ENCODE data around the gene CRABP2. TPM values are rescaled to one million over a fixed set of nuclear protein-coding genes. Genes with fewer than 3 reads are reported as not detected.

The CRABP2 gene
- total and polyA plus RNA-seq, 2 of the 13 experiments (the other 11 are each of a cell fraction or from before 2014, with no cell fraction given), result 0.40 to 0.60 TPM

GRCh38 chr1:156659988-156660751 is 45.2 kb downstream of the CRABP2 start (continued):
- TF ChIP-seq, protein P1, sequence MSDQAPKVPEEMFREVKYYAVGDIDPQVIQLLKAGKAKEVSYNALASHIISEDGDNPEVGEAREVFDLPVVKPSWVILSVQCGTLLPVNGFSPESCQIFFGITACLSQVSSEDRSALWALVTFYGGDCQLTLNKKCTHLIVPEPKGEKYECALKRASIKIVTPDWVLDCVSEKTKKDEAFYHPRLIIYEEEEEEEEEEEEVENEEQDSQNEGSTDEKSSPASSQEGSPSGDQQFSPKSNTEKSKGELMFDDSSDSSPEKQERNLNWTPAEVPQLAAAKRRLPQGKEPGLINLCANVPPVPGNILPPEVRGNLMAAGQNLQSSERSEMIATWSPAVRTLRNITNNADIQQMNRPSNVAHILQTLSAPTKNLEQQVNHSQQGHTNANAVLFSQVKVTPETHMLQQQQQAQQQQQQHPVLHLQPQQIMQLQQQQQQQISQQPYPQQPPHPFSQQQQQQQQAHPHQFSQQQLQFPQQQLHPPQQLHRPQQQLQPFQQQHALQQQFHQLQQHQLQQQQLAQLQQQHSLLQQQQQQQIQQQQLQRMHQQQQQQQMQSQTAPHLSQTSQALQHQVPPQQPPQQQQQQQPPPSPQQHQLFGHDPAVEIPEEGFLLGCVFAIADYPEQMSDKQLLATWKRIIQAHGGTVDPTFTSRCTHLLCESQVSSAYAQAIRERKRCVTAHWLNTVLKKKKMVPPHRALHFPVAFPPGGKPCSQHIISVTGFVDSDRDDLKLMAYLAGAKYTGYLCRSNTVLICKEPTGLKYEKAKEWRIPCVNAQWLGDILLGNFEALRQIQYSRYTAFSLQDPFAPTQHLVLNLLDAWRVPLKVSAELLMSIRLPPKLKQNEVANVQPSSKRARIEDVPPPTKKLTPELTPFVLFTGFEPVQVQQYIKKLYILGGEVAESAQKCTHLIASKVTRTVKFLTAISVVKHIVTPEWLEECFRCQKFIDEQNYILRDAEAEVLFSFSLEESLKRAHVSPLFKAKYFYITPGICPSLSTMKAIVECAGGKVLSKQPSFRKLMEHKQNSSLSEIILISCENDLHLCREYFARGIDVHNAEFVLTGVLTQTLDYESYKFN (CRISPR knock-in tag; conservative IDR thresholded peaks at IDR 0.05), result peak; percentile 57; the same call in 1 of the 2 replicates
- TF ChIP-seq, protein P2, sequence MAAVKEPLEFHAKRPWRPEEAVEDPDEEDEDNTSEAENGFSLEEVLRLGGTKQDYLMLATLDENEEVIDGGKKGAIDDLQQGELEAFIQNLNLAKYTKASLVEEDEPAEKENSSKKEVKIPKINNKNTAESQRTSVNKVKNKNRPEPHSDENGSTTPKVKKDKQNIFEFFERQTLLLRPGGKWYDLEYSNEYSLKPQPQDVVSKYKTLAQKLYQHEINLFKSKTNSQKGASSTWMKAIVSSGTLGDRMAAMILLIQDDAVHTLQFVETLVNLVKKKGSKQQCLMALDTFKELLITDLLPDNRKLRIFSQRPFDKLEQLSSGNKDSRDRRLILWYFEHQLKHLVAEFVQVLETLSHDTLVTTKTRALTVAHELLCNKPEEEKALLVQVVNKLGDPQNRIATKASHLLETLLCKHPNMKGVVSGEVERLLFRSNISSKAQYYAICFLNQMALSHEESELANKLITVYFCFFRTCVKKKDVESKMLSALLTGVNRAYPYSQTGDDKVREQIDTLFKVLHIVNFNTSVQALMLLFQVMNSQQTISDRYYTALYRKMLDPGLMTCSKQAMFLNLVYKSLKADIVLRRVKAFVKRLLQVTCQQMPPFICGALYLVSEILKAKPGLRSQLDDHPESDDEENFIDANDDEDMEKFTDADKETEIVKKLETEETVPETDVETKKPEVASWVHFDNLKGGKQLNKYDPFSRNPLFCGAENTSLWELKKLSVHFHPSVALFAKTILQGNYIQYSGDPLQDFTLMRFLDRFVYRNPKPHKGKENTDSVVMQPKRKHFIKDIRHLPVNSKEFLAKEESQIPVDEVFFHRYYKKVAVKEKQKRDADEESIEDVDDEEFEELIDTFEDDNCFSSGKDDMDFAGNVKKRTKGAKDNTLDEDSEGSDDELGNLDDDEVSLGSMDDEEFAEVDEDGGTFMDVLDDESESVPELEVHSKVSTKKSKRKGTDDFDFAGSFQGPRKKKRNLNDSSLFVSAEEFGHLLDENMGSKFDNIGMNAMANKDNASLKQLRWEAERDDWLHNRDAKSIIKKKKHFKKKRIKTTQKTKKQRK (IDR thresholded peaks at IDR 0.05; ENCODE audit: low read length), result no peak
- no peak for TF ChIP-seq ZFP37 (CRISPR knock-in tag; IDR thresholded peaks at IDR 0.05; ENCODE audit: borderline replicate concordance)
- no peak for TF ChIP-seq XBP1 (CRISPR knock-in tag; IDR thresholded peaks at IDR 0.05)
- no peak for TF ChIP-seq ZNF318 (CRISPR knock-in tag; IDR thresholded peaks at IDR 0.05)
- TF ChIP-seq, protein P3, sequence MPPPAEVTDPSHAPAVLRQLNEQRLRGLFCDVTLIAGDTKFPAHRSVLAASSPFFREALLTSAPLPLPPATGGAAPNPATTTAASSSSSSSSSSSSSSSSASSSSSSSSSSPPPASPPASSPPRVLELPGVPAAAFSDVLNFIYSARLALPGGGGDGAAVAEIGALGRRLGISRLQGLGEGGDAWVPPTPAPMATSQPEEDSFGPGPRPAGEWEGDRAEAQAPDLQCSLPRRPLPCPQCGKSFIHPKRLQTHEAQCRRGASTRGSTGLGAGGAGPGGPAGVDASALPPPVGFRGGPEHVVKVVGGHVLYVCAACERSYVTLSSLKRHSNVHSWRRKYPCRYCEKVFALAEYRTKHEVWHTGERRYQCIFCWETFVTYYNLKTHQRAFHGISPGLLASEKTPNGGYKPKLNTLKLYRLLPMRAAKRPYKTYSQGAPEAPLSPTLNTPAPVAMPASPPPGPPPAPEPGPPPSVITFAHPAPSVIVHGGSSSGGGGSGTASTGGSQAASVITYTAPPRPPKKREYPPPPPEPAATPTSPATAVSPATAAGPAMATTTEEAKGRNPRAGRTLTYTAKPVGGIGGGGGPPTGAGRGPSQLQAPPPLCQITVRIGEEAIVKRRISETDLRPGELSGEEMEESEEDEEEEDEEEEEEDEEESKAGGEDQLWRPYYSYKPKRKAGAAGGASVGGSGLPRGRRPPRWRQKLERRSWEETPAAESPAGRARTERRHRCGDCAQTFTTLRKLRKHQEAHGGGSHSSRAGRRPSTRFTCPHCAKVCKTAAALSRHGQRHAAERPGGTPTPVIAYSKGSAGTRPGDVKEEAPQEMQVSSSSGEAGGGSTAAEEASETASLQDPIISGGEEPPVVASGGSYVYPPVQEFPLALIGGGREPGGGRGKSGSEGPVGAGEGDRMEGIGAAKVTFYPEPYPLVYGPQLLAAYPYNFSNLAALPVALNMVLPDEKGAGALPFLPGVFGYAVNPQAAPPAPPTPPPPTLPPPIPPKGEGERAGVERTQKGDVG (CRISPR knock-in tag; IDR thresholded peaks at IDR 0.05; ENCODE audit: borderline replicate concordance), result no peak
- TF ChIP-seq KAT8 (CRISPR knock-in tag; IDR thresholded peaks at IDR 0.05), result peak; percentile 72; the same call in 1 of the 2 replicates
- no peak for TF ChIP-seq CHD2 (IDR thresholded peaks at IDR 0.05; ENCODE audit: low read depth, low read length)
- TF ChIP-seq NFIC (IDR thresholded peaks at IDR 0.05; ENCODE audit: low read length), result no peak
